NCI-H2081 (cell line): ENCODE data around the gene NR1I2.

Experiments
- DNase-seq, 2 experiments: peaks; one replicate each; lab custom pipeline; 2025; lab: John Stamatoyannopoulos, UW

NR1I2 gene

DNA sequence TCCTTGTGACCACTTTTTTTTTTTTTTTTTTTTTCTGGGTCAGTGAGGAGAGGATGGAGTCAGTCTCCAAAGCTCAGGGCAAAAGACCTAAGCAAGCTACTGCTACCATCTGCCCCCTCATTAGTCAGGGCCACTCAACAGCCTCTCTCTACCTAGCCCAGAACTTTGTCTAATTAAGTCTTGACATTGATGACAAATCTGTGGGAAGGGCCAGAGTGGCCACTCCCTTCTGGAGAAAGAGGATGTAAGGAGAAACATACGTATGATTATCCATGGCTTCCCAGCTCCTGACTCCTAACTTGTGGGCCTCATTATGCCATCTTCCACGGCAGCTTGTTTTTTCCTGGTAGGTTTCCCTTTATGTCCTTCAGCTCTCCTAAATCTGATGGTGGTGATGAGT is 37.9 kb downstream of the NR1I2 start:
- DNase-seq, result no peak

DNA sequence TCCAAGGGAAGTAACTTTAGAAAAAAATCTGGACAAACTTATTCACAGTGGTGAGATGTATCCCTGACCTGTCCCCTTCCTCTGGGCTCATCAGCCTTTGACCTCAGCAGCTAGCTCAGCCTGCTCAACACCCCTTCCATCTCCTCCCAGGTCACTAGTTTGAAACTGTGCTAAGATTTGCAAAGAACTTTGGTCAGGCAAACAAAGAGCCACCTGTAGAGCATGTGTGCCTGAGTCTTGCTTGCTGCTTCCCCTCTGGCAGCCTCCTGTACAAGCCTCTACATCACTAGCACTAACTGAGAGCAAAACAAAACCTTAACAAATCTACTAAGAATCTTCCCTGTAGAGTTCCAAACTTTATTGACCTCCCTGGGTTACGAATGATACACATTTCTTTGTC is 43.9 kb downstream of the NR1I2 start:
- DNase-seq, result no peak

DNA sequence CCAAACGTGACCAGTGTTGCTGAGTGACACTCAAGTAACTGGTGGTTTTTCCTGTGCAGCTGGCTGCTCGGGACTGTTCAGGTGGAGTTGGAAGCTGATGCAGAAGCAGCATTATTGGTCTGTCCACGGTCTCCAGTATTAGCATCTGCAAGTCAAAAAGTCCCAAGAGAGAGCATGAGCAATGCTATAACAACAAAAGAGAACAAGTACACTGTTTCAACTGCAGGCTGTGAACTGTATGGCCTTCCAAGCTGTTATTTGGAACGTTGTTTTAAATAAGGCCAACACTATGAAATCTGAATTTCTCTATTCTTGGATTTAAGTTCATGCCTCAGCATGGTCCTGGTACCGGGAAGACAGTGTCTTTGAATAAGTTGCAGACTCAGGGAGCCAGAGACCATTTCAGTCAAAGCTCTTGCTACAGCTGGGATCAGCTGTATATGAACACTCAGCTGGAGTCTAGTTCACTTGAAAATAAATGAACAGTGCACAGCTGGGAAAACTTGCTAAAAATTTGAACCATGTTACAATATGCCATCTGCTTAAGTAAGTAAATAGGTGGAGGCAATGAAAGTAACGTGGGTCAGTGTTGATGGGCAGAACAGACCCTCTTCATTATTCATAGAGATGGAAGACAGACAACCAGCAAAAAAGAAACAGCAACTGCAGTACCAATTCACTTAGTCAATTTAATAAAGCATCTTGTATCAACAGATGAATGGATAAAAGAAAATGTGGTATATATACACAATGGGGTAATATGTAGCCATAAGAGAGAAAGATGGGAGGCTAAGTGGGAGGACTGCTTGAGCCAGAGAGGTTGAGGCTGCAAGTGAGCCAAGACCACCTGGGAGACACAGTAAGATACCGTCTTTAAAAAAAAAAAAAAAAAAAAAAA is 45.1 kb downstream of the NR1I2 start:
- no peak for DNase-seq

DNA sequence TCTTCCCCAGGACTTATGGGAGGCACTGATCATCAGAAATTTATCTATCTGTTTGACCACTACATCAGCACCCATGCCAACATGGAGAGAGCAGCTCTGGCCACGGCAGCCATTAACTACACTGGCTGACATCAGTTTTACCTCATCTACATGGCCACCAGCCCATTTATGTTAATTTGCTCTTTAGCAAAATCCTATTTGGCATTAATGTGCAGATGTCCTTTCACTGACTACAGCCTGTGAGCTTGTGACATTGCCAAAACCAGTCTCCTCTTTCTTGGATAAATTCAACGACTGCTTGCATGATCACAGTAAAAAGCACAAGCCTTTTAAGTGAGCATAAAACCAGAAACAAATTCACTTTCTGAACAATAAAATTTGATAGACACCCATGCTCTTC is 47.5 kb downstream of the NR1I2 start:
- no peak for DNase-seq

DNA sequence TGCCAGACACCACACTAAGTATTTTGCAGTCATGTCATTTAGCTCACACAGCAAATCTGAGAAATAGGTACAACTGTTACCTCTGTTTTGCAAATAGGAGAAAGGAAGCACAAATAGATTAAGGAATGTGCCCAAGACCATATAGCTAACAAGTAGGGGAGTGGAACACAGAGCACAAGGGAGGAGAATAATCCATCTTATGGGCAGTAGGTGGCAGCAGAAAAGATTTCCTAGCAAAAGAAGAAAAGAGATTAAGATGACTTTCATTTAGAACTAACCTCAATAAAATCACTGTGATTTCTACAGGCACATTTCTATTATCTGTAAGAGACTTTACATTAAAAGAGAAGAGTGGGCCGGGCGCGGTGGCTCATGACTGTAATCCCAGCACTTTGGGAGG is 49.1 kb downstream of the NR1I2 start:
- DNase-seq, result no peak

DNA sequence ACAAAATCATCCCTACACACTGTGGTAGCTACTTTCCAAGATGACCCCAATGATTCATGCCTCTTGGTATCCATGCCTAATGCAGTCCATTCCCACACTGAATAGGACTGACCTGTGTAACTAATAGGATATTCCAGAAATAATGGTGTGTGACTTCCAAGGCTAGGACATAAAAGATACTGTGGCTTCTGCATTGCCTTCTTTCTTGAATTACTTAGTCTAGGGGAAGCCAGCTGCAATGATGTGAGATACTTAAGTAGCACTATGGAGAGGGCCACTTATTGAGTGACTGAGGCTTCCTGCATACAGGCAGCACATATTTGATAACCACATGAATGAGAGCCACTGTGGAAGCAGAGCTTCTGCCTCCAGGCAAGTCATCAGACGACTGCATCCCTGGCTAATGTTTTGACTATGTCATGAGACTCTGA is 50.1 kb downstream of the NR1I2 start:
- no peak for DNase-seq

DNA sequence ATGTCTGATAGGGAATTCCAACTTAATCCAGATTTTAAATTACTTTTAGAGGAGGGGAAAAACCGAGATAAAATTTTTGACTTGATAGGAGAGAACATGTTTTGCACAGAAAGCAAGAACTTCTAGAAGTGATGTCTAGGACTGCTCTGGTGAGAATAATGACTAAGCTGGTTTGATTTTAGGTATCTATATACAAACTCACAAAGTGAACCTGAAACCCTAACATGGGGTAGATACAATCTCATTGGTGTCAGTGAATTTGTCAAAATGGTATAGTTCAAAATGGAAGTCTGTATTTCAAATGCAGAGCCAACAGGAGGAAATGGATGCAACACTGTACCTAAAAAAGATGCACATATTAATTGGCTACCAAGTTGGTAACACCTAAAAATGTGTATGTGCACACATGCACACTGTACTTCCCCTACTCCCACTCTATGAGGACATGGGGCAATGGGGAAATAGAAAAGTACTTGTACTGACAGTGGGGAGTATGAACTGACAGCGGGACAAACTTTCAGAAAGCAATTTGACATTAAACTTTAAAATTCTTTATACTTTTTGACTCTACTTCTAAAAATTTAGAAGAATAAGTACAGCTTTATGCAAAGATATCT is 53.0 kb downstream of the NR1I2 start:
- no peak for DNase-seq

DNA sequence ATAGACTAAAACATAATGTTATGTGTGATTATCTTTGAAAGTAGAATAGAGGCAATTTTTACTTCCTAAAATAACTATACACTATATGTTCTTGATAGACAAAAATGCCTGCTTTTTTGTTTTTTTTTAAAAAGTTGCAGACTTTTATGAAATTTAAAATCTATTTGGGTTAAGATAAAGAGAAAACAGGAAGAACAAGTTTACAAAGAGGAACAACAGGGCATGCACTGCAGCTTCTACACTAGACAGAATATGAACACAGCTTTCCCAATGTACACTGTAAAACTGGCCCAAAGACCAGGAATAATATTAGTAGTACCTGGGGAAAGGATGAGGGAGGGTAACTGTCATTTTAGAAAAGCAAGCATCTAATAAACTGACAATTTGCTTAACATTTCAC is 53.7 kb downstream of the NR1I2 start:
- no peak for DNase-seq

DNA sequence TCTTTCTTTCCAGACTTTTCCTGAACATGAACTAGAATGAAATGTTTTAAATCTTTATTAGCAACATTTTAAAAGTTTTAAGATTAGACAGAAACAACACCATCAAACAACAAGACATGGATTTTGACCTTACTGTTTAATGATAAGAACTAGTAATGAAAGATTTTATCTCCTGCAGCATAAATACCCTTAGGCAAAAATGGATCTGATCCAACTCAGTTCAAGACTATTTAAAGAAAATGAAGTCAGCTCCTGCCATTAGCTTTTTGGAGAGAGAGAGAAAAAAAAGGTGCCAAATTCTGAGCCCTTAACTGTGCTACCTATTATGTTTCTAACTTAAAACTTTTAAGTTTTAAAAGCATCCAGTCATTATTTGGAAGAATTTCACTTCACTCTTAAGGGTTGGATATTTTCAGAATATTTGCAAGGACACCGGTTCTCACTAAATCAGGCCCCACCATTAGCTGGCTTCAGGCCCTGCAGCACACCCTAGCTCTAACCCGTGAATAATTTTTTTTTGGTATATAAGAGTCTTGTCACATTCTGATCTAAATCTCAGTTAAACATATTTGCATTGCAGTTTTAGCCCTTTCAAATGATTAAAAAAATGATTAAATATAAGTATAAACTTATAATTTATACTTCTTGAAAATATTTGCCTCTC is 60.0 kb downstream of the NR1I2 start:
- DNase-seq, result no peak

DNA sequence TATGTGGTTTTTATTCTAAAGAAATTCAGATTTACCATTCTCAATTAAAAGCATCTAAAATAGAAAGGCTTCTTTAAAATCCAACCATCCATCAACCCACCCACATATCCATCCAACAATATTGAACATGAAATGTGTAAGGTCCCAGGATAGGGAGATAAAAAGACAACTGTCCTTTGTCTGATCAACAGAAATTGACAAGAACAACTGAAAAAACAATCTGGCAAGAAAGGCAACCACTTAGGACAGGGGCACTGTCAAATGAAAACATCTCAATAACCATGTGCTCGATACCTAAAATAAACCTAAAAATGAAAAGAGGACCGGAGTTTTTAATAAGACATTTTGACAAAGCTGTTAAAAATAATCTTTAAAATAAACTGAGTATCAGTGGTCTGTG is 67.2 kb downstream of the NR1I2 start:
- DNase-seq, result no peak

DNA sequence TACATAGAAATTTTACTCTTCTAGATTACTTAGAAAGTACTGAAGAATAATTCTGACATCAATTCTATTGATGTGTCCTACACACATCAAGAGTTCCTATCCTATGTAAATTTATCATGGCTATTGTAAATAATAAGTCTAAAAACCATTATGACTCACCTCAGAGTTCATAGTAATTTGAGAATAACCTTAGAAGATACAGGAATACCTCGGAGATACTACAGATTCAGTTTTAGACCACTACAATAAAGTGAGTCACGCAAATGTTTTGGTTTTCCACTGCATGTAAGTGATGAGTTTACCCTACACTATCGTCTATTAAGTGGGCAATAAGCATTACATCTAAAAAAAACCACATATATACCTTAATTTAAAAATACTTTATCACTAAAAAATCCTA is 74.8 kb downstream of the NR1I2 start:
- DNase-seq, result no peak

DNA sequence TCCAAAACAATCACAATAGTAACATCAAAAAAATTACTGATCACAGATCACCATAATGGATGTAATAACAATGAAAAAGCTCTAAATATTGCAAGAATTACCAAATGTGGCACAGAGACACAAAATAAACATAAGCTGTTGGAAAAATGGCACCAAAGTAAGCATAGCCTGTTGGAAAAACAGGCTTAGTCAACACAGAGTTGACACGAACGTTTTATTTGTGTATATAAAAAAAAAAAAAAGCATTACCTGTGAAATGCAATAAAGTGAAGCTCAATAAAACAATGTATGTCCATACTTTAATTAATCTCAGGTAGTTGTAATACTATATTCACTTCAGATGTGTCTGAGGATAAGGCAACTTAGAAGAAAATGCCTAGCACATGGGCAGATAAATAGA is 77.1 kb downstream of the NR1I2 start:
- no peak for DNase-seq

DNA sequence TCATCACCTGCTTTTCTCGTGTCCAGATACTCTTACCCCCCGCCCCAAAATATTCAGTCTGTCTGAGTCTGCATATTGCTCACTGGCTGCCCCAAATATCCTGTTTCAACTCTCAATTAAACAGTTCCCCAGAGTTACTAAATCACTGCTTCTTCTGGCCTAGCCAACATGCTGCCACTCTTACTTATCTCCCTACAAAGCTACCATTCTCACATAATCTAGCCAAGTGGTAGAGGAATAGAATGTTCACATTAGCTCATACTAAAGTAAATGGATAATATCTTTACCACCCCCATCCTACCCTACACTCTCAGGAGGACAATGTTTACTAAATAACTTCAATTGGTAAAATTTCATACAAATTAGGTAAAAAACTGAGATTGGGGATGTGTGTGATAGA is 77.8 kb downstream of the NR1I2 start:
- DNase-seq, result no peak

DNA sequence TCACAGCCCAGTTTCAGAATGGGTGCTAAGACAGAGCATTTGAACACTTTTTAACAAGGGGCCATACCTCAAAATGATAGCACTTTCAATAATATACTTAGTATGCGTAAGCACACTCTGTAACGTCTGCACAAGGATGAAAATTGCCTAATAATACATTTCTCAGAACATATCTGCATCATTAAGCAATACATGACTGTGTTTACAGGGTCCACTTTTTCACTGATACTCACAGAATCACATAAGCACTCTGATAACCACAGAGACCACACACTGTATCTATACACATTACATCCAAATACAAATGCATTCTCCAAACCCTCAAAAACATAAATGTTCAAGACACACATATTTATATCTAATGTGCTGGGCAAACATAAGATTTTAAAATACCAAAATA is 79.8 kb downstream of the NR1I2 start:
- DNase-seq, result no peak

DNA sequence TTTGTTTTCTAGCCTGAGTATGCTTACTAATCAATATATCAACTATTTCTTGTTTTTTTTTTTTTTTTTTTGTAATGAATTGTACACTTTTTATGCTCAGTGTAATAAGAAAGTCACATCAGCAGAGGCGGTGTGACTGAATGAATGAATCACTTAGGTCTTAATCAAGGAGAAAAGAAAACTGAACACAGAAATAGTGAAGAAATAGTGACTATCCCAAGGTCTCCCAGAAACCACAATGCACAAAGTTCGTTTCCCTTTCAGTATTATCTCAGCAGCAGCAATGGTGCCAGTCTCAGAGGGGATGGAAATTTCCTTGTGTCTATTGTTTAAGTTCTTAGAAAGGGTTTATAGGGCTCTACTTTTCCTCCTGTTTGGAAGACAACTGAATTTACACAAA is 80.7 kb downstream of the NR1I2 start:
- no peak for DNase-seq

DNA sequence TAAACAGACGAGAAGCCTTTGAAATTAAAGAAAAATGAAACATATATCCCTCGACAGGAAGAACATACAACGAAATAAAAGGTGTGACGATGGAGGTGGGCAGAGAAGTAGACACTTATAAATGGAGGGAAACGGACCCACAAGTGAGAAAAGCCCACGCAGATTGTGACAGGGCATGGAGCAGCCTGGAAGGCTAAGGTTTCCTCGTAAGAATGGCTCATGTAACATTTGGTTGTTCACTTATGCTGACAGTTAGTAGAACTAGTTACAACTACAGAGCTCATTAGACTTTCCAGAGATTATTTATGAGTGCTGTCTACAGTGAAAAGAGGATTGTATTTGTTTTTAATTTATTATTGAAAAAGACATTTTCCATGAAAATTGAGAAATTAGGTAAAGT is 82.6 kb downstream of the NR1I2 start:
- DNase-seq, result no peak
